Measurements from ENCODE around the gene HOXD3. TPM values are rescaled to one million over a fixed set of nuclear protein-coding genes. Genes with fewer than 3 reads are reported as not detected.

Gene HOXD3
- total and polyA plus RNA-seq, 4 donors: 1.5 to 13.4 (median 6.0) TPM

- Histone ChIP-seq H3K27ac (ENCODE audit: low read depth in 1 of 2, low read length in 2 of 2) (no peak overlapping the region), H3K9me3 (ENCODE audit: control insufficient read depth, low read length) (no peaks in the 10 kb centered on the region), H3K27me3 (ENCODE audit: control insufficient read depth in 1 of 2, insufficient read depth in 2 of 2, low read length in 1 of 2) (no peaks in the 10 kb centered on the region), H3K4me1 (ENCODE audit: control insufficient read depth in 1 of 2, insufficient read depth in 2 of 2, low read length in 2 of 2) (no peaks in the 10 kb centered on the region), H3K4me3 (ENCODE audit: low read length in 2 of 2) (no peak overlapping the region), H3K36me3 (ENCODE audit: control insufficient read depth in 1 of 2, insufficient read depth in 2 of 2, low read length in 1 of 2) (no peaks in the 10 kb centered on the region)
- WGBS, 2 donors: 46 to 55% methylated on average over 47 of the region's 47 CpGs
- intact Hi-C loops (cut with DNase I): no loop called here
- ATAC-seq (ENCODE audit: low FRiP score) (no peak), DNase-seq (no peak)
Observed at GRCh38 chr2:176174824-176175708, 18.0 kb downstream of the HOXD3 start.

- intact Hi-C loops (cut with DNase I): no loop called here
- H3K4me1 ChIP-seq (ENCODE audit: control insufficient read depth in 1 of 2, insufficient read depth in 2 of 2, low read length in 2 of 2): no peaks in the 10 kb centered on the region
- ATAC-seq (ENCODE audit: low FRiP score): no peak
- no peaks in the 10 kb centered on the region for H3K36me3 ChIP-seq (ENCODE audit: control insufficient read depth in 1 of 2, insufficient read depth in 2 of 2, low read length in 1 of 2)
- H3K27ac ChIP-seq (ENCODE audit: low read depth in 1 of 2, low read length in 2 of 2): no peak overlapping the region
- WGBS, 2 donors: 89 to 93% methylated on average over 7 of the region's 7 CpGs
- no peak for DNase-seq
- no peaks in the 10 kb centered on the region for H3K27me3 ChIP-seq (ENCODE audit: control insufficient read depth in 1 of 2, insufficient read depth in 2 of 2, low read length in 1 of 2)
- no peaks in the 10 kb centered on the region for H3K9me3 ChIP-seq (ENCODE audit: control insufficient read depth, low read length)
- H3K4me3 ChIP-seq (ENCODE audit: low read length in 2 of 2): no peak overlapping the region
Observed at GRCh38 chr2:176175709-176176607, 18.9 kb downstream of the HOXD3 start.

DNA sequence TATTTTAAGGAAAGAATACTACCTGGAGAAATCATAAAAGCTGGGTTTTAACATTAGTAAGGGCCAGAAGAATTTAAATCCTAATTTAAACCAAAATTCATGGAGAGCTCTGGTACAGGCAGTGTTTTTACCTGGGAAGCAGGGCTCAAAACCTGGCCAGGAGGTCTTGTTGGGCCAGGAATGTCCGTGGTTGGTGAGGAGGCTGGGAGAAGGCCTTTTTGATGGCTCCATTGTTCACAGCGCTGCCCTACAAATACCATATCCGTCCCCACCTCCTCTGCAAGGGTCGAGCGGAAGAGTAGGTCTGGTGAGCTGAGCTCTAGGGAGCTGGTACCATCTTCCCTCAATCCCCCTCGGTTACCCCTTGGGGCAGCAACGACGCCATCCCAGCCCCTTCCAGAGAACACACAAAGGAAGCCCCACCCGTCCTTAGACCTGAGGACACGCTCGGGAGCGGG, 20.5 kb downstream of the HOXD3 start:
- intact Hi-C loops (cut with DNase I): no loop called here

DNA sequence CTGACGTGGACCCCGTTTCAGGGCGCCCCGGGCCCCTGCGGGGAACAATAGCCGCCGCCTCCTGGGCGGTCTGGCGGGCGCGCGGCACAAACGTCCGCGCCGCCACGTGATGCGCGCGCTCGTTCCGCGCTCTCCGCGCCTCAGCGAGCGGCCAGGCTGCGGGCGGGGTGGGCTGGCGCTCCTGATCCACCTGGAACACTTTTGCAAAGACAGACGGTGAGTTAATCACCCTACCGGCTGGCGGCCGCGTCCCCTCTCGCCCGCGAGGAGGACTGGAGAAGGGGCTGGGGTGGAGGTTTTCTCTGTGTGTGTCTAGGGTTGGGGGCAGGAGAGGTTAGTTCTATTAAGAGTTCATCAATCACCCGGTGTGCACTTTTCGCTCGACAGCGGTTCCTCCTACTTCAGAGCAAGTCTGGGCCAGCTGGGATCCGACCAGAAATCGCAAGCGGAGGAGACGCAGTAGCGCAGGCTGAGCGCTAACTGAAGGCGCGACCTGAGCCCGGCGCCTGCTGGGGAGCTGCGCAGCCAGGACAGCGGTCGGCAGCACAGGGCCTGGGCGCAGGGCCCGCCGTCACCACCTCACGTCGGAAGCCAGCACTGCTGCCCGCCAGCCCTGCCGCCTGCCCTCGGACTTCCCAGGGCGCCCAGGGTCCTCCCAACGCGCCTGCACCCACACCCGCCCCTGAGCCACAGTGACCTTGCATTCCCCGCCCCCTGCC, 21.1 kb downstream of the HOXD3 start:
- no peak overlapping the region for H3K4me3 ChIP-seq (ENCODE audit: low read length in 2 of 2)
- H3K4me1 ChIP-seq (ENCODE audit: control insufficient read depth in 1 of 2, insufficient read depth in 2 of 2, low read length in 2 of 2): no peaks in the 10 kb centered on the region
- ATAC-seq (ENCODE audit: low FRiP score): peak; percentile 56
- H3K27me3 ChIP-seq (ENCODE audit: control insufficient read depth in 1 of 2, insufficient read depth in 2 of 2, low read length in 1 of 2): no peaks in the 10 kb centered on the region
- H3K9me3 ChIP-seq (ENCODE audit: control insufficient read depth, low read length): no peaks in the 10 kb centered on the region
- WGBS, 2 donors: 2 to 4% methylated on average over 65 to 68 of the region's 68 CpGs
- no peak overlapping the region for H3K27ac ChIP-seq (ENCODE audit: low read depth in 1 of 2, low read length in 2 of 2)
- intact Hi-C loops (cut with DNase I): no loop called here
- DNase-seq: no peak
- no peaks in the 10 kb centered on the region for H3K36me3 ChIP-seq (ENCODE audit: control insufficient read depth in 1 of 2, insufficient read depth in 2 of 2, low read length in 1 of 2)

More for the DNA sequence above, 20.5 kb downstream of the HOXD3 start:
- Histone ChIP-seq H3K27ac (ENCODE audit: low read depth in 1 of 2, low read length in 2 of 2) (no peak overlapping the region), H3K9me3 (ENCODE audit: control insufficient read depth, low read length) (no peaks in the 10 kb centered on the region), H3K4me3 (ENCODE audit: low read length in 2 of 2) (no peak overlapping the region), H3K36me3 (ENCODE audit: control insufficient read depth in 1 of 2, insufficient read depth in 2 of 2, low read length in 1 of 2) (no peaks in the 10 kb centered on the region), H3K27me3 (ENCODE audit: control insufficient read depth in 1 of 2, insufficient read depth in 2 of 2, low read length in 1 of 2) (no peaks in the 10 kb centered on the region), H3K4me1 (ENCODE audit: control insufficient read depth in 1 of 2, insufficient read depth in 2 of 2, low read length in 2 of 2) (no peaks in the 10 kb centered on the region)
- 38 to 44% methylated on average over 12 of the region's 12 CpGs for WGBS, 2 donors
- peak; percentile 11 for ATAC-seq (ENCODE audit: low FRiP score)
- DNase-seq: no peak

GRCh38 chr2:176178757-176179295, 21.7 kb downstream of the HOXD3 start:
- H3K36me3 ChIP-seq (ENCODE audit: control insufficient read depth in 1 of 2, insufficient read depth in 2 of 2, low read length in 1 of 2): no peaks in the 10 kb centered on the region
- no peak overlapping the region for H3K27ac ChIP-seq (ENCODE audit: low read depth in 1 of 2, low read length in 2 of 2)
- ATAC-seq (ENCODE audit: low FRiP score): no peak
- WGBS, 2 donors: 37% methylated on average over 7 of the region's 7 CpGs
- no peaks in the 10 kb centered on the region for H3K4me1 ChIP-seq (ENCODE audit: control insufficient read depth in 1 of 2, insufficient read depth in 2 of 2, low read length in 2 of 2)
- no peak overlapping the region for H3K4me3 ChIP-seq (ENCODE audit: low read length in 2 of 2)
- no peaks in the 10 kb centered on the region for H3K9me3 ChIP-seq (ENCODE audit: control insufficient read depth, low read length)
- H3K27me3 ChIP-seq (ENCODE audit: control insufficient read depth in 1 of 2, insufficient read depth in 2 of 2, low read length in 1 of 2): no peaks in the 10 kb centered on the region
- no peak for DNase-seq
- intact Hi-C loops (cut with DNase I): no loop called here

- Histone ChIP-seq H3K27me3 (ENCODE audit: control insufficient read depth in 1 of 2, insufficient read depth in 2 of 2, low read length in 1 of 2) (no peaks in the 10 kb centered on the region), H3K27ac (ENCODE audit: low read depth in 1 of 2, low read length in 2 of 2) (no peak overlapping the region), H3K9me3 (ENCODE audit: control insufficient read depth, low read length) (no peaks in the 10 kb centered on the region), H3K4me3 (ENCODE audit: low read length in 2 of 2) (no peak overlapping the region), H3K36me3 (ENCODE audit: control insufficient read depth in 1 of 2, insufficient read depth in 2 of 2, low read length in 1 of 2) (no peaks in the 10 kb centered on the region), H3K4me1 (ENCODE audit: control insufficient read depth in 1 of 2, insufficient read depth in 2 of 2, low read length in 2 of 2) (no peaks in the 10 kb centered on the region)
- 89 to 90% methylated on average over 3 of the region's 3 CpGs for WGBS, 2 donors
- intact Hi-C loops (cut with DNase I): no loop called here
- DNase-seq: no peak
- no peak for ATAC-seq (ENCODE audit: low FRiP score)
Observed at GRCh38 chr2:176181551-176181950, 24.4 kb downstream of the HOXD3 start.

GRCh38 chr2:176182671-176183070, 25.6 kb downstream of the HOXD3 start:
- ATAC-seq (ENCODE audit: low FRiP score): no peak
- Histone ChIP-seq H3K4me3 (ENCODE audit: low read length in 2 of 2) (no peak overlapping the region), H3K9me3 (ENCODE audit: control insufficient read depth, low read length) (no peaks in the 10 kb centered on the region), H3K27ac (ENCODE audit: low read depth in 1 of 2, low read length in 2 of 2) (no peak overlapping the region), H3K27me3 (ENCODE audit: control insufficient read depth in 1 of 2, insufficient read depth in 2 of 2, low read length in 1 of 2) (no peaks in the 10 kb centered on the region), H3K36me3 (ENCODE audit: control insufficient read depth in 1 of 2, insufficient read depth in 2 of 2, low read length in 1 of 2) (no peaks in the 10 kb centered on the region), H3K4me1 (ENCODE audit: control insufficient read depth in 1 of 2, insufficient read depth in 2 of 2, low read length in 2 of 2) (no peaks in the 10 kb centered on the region)
- intact Hi-C loops (cut with DNase I): no loop called here
- no peak for DNase-seq
- WGBS, 2 donors: 89 to 94% methylated on average over 3 of the region's 3 CpGs

DNA sequence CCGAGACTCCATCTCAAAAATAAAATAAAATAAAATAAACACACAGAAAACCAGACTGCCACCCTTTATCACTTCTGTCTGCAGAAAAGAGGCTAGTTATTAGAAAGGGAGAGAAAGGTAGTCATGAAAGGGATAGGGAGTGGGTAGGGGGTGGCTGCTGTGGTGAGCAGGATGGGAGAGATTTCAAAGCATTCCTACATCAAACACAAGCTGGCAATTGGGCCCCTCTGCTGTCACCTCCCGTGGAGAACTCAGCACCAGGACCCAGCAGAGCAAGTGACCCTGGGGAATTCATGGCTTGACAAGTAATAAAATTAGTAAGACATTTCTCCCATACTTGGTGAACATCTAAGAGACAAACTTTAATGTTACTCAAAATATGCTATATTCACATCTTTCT, 27.6 kb downstream of the HOXD3 start:
- ATAC-seq (ENCODE audit: low FRiP score) (no peak), DNase-seq (no peak)
- no peaks in the 10 kb centered on the region for H3K9me3 ChIP-seq (ENCODE audit: control insufficient read depth, low read length)
- no peaks in the 10 kb centered on the region for H3K4me1 ChIP-seq (ENCODE audit: control insufficient read depth in 1 of 2, insufficient read depth in 2 of 2, low read length in 2 of 2)
- 67 to 72% methylated on average over 2 of the region's 2 CpGs for WGBS, 2 donors
- H3K27me3 ChIP-seq (ENCODE audit: control insufficient read depth in 1 of 2, insufficient read depth in 2 of 2, low read length in 1 of 2): no peaks in the 10 kb centered on the region
- H3K36me3 ChIP-seq (ENCODE audit: control insufficient read depth in 1 of 2, insufficient read depth in 2 of 2, low read length in 1 of 2): no peaks in the 10 kb centered on the region
- H3K4me3 ChIP-seq (ENCODE audit: low read length in 2 of 2): no peak overlapping the region
- H3K27ac ChIP-seq (ENCODE audit: low read depth in 1 of 2, low read length in 2 of 2): no peak overlapping the region
- intact Hi-C loops (cut with DNase I): no loop called here
